Panc1 (cell line): ENCODE results near the gene SOX4. TPM values are rescaled to one million over a fixed set of nuclear protein-coding genes. Genes with fewer than 3 reads are reported as not detected.

Source experiments
- ATAC-seq: fragments of 200-7000 bp; cut with Tn5 transposase; 2 replicates; pipeline ENCODE4 v1.9.1; 2020; ENCODE audit warnings: mild to moderate bottlenecking, moderate library complexity
- BruUV-seq: library from RNA; stranded (reverse); fragments of 400-500 nt; replicated peaks from 2 replicates; lab custom pipeline; 2021; lab: Mats Ljungman, UMichigan
- CTCF ChIA-PET: fragments of 300-600 bp; sonication (Branson Sonifier 250); formaldehyde crosslinking; loops from one replicate; lab custom pipeline; 2022; ENCODE audit warnings: antibody characterized with exemption; lab: Charles Lee
- POLR2A ChIA-PET: fragments of 300-600 bp; sonication (Branson Sonifier 250); formaldehyde crosslinking; loops from one replicate; lab custom pipeline; 2022; ENCODE audit warnings: antibody characterized with exemption; lab: Charles Lee
- DNase-seq: peaks from one replicate; pipeline ENCODE4 v3.0.0-alpha.2; 2010; ENCODE audit warnings: low read depth, low spot score
- H3K27ac ChIP-seq: 2 replicates; pipeline ENCODE4 v1.5.1; 2011; ENCODE audit warnings: mild to moderate bottlenecking, low read length, inconsistent platforms
- H3K27me3 ChIP-seq: fragments of 200-500 bp; sonication (Bioruptor generic); 2 replicates; pipeline ENCODE4 v1.6.0; 2014; ENCODE audit warnings: low read length, inconsistent platforms; ENCODE audit not compliant: control insufficient read depth, insufficient read depth
- H3K36me3 ChIP-seq: fragments of 200-500 bp; sonication (Bioruptor generic); 2 replicates; pipeline ENCODE4 v1.5.1; 2014; ENCODE audit warnings: inconsistent platforms, mild to moderate bottlenecking, low read length, moderate library complexity; ENCODE audit not compliant: control insufficient read depth, insufficient read depth
- H3K4me1 ChIP-seq: 2 replicates; pipeline ENCODE4 v1.5.1; 2011; ENCODE audit warnings: inconsistent platforms, mild to moderate bottlenecking, low read length, moderate library complexity; ENCODE audit not compliant: control insufficient read depth, insufficient read depth
- H3K4me3 ChIP-seq, 2 experiments: 2 replicates each; pipeline ENCODE4 v1.5.1; 2011 to 2012; ENCODE audit warnings: low read depth in 2 of 2, low read length in 2 of 2, mild to moderate bottlenecking in 2 of 2, inconsistent platforms in 1 of 2, moderate library complexity in 1 of 2
- H3K9me3 ChIP-seq: fragments of 200-500 bp; sonication (Bioruptor generic); 2 replicates; pipeline ENCODE4 v1.5.1; 2014; ENCODE audit warnings: low read depth, mild to moderate bottlenecking, inconsistent platforms, low read length, moderate library complexity; ENCODE audit not compliant: control insufficient read depth, insufficient read depth
- POLR2AphosphoS5 ChIP-seq: IDR thresholded peaks from 2 replicates; pipeline ENCODE4 v1.6.1; 2012; ENCODE audit warnings: mild to moderate bottlenecking, low read depth, low read length, moderate library complexity
- SIN3A ChIP-seq: IDR thresholded peaks from 2 replicates; pipeline ENCODE4 v1.6.1; 2012; ENCODE audit warnings: low read depth, mild to moderate bottlenecking, low read length, moderate library complexity, borderline replicate concordance; ENCODE audit not compliant: insufficient read depth
- TCF7L2 ChIP-seq: IDR thresholded peaks from 2 replicates; pipeline ENCODE4 v1.6.1; 2011; ENCODE audit warnings: mild to moderate bottlenecking, low read depth, low read length, inconsistent platforms
- in situ Hi-C: cut with HindIII; loops from 2 replicates; pipeline ENCODE4 v1.10.0; 2016; ENCODE audit warnings: low sequenced_read_pairs, low pct_unique_long_range_greater_than_20kb
- intact Hi-C: fragments of 100-400 bp; cut with micrococcal nuclease; formaldehyde crosslinking; loops from one replicate; pipeline ENCODE4 v1.10.0; 2022; ENCODE audit not compliant: unreplicated experiment
- total RNA-seq: library from RNA; stranded (reverse); gene quantifications from one replicate; pipeline ENCODE4 v1.2.1, GENCODE V29; 2021; ENCODE audit not compliant: unreplicated experiment
- TF ChIP-seq, protein P1 (sequence below), 2 experiments: IDR thresholded peaks; 2 replicates each; pipeline ENCODE4 v1.6.1; 2011 to 2012; ENCODE audit warnings: low read depth in 2 of 2, control low read depth in 1 of 2, low read length in 1 of 2, mild to moderate bottlenecking in 1 of 2, moderate library complexity in 1 of 2; ENCODE audit not compliant: insufficient read depth in 1 of 2
- TF ChIP-seq, protein P2 (sequence below): fragments of 450-650 bp; IDR thresholded peaks from 2 replicates; pipeline ENCODE4 v1.5.1; 2017; ENCODE audit warnings: mild to moderate bottlenecking

Gene SOX4
- total RNA-seq, 1 experiment from 2014 or later, result 71.9 TPM

DNA sequence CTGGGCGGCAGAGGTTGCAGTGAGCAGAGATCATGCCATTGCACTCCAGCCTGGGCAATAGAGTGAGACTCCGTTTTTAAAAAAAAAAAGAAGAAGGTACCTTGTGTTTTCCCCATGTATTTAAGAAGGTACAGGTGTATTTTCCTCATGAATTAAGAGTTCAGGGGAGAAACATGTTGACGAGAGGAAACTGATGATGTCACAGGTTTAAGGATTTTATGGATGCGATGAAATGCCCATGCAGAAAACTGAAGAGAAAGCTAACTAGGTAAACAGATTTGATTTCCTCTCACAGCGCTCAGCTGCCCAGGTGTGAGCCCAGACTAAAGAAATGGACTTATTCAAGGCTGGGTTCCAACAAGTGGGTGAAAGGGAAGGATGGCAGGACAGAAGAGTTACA, 38.4 kb upstream of the SOX4 start:
- Histone ChIP-seq H3K27me3 (no peaks in the 10 kb centered on the region), H3K4me3 (no peak overlapping the region), H3K4me1 (no peaks in the 10 kb centered on the region; the same call in 1 of the 2 replicates), H3K9me3 (no peaks in the 10 kb centered on the region), H3K36me3 (no peaks in the 10 kb centered on the region), H3K27ac (no peak overlapping the region)
- CTCF ChIA-PET, result interaction anchor here (0.6 kb wide), 1 partner anchor 34 kb away, joined by 8 read pairs; no protein-coding TSS in a partner anchor
- POLR2A ChIA-PET, result no interaction called here
- no peak for DNase-seq
- ATAC-seq, result no peak
- TF ChIP-seq SIN3A (no peak), POLR2AphosphoS5 (no peak), TCF7L2 (no peak)
- TF ChIP-seq, protein P1, sequence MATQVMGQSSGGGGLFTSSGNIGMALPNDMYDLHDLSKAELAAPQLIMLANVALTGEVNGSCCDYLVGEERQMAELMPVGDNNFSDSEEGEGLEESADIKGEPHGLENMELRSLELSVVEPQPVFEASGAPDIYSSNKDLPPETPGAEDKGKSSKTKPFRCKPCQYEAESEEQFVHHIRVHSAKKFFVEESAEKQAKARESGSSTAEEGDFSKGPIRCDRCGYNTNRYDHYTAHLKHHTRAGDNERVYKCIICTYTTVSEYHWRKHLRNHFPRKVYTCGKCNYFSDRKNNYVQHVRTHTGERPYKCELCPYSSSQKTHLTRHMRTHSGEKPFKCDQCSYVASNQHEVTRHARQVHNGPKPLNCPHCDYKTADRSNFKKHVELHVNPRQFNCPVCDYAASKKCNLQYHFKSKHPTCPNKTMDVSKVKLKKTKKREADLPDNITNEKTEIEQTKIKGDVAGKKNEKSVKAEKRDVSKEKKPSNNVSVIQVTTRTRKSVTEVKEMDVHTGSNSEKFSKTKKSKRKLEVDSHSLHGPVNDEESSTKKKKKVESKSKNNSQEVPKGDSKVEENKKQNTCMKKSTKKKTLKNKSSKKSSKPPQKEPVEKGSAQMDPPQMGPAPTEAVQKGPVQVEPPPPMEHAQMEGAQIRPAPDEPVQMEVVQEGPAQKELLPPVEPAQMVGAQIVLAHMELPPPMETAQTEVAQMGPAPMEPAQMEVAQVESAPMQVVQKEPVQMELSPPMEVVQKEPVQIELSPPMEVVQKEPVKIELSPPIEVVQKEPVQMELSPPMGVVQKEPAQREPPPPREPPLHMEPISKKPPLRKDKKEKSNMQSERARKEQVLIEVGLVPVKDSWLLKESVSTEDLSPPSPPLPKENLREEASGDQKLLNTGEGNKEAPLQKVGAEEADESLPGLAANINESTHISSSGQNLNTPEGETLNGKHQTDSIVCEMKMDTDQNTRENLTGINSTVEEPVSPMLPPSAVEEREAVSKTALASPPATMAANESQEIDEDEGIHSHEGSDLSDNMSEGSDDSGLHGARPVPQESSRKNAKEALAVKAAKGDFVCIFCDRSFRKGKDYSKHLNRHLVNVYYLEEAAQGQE (IDR thresholded peaks at IDR 0.05; ENCODE audit: insufficient read depth in 1 of 2, low read depth in 2 of 2, low read length in 1 of 2), result no peak
- TF ChIP-seq, protein P2, sequence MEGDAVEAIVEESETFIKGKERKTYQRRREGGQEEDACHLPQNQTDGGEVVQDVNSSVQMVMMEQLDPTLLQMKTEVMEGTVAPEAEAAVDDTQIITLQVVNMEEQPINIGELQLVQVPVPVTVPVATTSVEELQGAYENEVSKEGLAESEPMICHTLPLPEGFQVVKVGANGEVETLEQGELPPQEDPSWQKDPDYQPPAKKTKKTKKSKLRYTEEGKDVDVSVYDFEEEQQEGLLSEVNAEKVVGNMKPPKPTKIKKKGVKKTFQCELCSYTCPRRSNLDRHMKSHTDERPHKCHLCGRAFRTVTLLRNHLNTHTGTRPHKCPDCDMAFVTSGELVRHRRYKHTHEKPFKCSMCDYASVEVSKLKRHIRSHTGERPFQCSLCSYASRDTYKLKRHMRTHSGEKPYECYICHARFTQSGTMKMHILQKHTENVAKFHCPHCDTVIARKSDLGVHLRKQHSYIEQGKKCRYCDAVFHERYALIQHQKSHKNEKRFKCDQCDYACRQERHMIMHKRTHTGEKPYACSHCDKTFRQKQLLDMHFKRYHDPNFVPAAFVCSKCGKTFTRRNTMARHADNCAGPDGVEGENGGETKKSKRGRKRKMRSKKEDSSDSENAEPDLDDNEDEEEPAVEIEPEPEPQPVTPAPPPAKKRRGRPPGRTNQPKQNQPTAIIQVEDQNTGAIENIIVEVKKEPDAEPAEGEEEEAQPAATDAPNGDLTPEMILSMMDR, result no peak
- intact Hi-C loops (no loop called here), in situ Hi-C loops (no loop called here)
- no TSS peak for BruUV-seq

DNA sequence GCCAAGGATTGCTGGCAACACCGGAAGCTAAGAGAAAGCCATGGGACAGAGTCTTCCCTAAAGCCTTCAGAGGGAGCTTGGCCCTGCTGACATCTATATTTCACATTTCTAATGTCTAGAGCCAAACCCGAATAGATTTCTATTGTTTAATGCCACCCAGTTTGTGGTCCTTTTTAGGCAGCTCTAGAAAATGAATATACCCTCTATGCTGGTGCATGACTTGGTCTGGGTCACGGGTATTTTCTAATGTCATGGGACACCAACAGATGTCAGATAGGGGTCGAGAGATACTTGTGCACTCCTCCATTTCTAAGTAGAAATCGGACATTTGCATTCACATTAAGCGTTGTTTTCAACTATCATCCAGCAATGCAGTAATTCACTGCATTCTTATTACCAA, 37.0 kb upstream of the SOX4 start:
- H3K9me3 ChIP-seq, result no peaks in the 10 kb centered on the region
- in situ Hi-C loops, result no loop called here
- TF ChIP-seq TCF7L2, result no peak
- TF ChIP-seq SIN3A, result no peak
- TF ChIP-seq, protein P2, result no peak
- no peak for TF ChIP-seq POLR2AphosphoS5
- TF ChIP-seq, protein P1 (IDR thresholded peaks at IDR 0.05; ENCODE audit: insufficient read depth in 1 of 2, low read depth in 2 of 2, low read length in 1 of 2), result no peak
- ATAC-seq (no peak), DNase-seq (no peak)
- BruUV-seq, result no TSS peak
- H3K4me3 ChIP-seq, result no peak overlapping the region
- H3K4me1 ChIP-seq, result no peaks in the 10 kb centered on the region; the same call in 1 of the 2 replicates
- ChIA-PET CTCF (interaction anchor here (0.7 kb wide), 1 partner anchor 124 kb away, joined by 3 read pairs; no protein-coding TSS in a partner anchor), POLR2A (no interaction called here)
- no peaks in the 10 kb centered on the region for H3K27me3 ChIP-seq
- no peaks in the 10 kb centered on the region for H3K36me3 ChIP-seq
- H3K27ac ChIP-seq, result no peak overlapping the region
- intact Hi-C loops, result no loop called here
